ENCODE data around the gene UBE2D2. TPM values are rescaled to one million over a fixed set of nuclear protein-coding genes. Genes with fewer than 3 reads are reported as not detected.
"Not testable (repeated sequence)": the region's sequence is repeated elsewhere in the genome, so short reads cannot be mapped to it uniquely, and the experiment has no call there.

The UBE2D2 gene
- total RNA-seq, 1 donor from 2014 or later: 129 TPM

DNA sequence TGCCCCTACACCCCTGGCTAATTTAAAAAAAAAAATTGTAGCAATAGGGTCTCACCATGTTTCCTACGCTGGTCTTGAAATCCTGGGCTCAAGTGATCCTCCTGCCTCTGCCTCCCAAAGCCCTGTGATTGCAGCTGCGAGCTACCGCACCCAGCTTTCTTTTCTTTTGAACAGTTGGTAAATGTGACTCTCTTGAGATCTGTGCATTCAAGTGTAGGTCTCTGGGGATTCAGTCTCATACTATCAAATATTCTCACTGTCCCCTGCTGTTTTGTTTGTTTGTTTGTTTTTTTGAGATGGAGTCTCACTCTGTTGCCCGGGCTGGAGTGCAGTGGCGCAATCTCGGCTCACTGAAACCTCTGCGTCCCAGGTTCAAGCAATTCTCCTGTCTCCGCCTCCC is 44.7 kb downstream of the UBE2D2 start:
- no peak overlapping the region for H3K27ac Mint-ChIP-seq (ENCODE audit: unreplicated experiment)
- H3K4me1 Mint-ChIP-seq (ENCODE audit: low read depth): peaks cover 8% of the 10 kb centered on the region
- TF ChIP-seq, protein P1, sequence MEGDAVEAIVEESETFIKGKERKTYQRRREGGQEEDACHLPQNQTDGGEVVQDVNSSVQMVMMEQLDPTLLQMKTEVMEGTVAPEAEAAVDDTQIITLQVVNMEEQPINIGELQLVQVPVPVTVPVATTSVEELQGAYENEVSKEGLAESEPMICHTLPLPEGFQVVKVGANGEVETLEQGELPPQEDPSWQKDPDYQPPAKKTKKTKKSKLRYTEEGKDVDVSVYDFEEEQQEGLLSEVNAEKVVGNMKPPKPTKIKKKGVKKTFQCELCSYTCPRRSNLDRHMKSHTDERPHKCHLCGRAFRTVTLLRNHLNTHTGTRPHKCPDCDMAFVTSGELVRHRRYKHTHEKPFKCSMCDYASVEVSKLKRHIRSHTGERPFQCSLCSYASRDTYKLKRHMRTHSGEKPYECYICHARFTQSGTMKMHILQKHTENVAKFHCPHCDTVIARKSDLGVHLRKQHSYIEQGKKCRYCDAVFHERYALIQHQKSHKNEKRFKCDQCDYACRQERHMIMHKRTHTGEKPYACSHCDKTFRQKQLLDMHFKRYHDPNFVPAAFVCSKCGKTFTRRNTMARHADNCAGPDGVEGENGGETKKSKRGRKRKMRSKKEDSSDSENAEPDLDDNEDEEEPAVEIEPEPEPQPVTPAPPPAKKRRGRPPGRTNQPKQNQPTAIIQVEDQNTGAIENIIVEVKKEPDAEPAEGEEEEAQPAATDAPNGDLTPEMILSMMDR (IDR thresholded peaks at IDR 0.05): no peak
- H3K4me3 Mint-ChIP-seq (ENCODE audit: unreplicated experiment): no peak overlapping the region
- no peaks in the 10 kb centered on the region for H3K9me3 Mint-ChIP-seq (ENCODE audit: low read depth)
- DNase-seq (ENCODE audit: low spot score): no peak
- no peaks in the 10 kb centered on the region for H3K27me3 Mint-ChIP-seq (ENCODE audit: low read depth)
- peaks cover 9% of the 10 kb centered on the region for H3K36me3 Mint-ChIP-seq (ENCODE audit: low read depth)

DNA sequence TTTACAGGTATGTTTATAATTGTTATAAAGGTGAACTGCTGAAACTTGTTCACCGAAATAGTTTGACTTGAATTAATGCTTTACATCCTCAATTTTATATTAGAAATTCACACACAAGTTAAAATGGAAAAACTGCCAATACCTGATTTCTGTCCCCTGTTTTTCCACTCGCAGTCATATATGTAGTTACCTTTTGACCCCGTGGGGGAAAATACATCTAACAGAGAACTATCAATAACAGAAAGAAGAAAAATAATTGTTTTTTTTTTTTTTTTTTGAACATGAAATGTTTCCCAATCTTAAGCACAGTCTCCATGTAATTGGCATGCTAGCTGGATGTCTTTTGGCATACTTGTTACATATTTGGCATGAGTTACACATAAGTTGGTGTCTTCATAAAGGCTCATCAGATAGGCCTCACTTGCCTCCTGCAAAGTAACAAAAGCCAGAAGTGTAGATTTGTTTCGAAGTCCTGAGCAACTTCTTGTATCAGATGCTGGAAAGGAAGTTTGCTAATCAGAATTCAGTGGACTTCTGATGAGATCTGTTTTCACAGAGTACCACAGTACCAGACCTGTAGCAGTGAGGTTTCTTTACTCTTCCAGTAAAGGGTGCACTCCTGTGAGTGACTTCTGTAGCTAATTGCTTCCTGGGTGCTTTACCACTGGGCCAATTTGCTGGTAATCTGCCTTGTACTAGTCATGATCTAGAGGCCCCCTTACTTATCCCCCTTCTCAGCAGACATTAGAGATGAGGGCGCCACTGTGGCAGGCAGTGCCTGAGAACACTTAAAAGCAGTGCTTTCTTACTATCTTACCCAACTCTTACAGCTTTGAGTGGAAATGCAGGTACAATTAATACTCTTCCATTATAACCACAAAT is 50.8 kb downstream of the UBE2D2 start:
- DNase-seq (ENCODE audit: low spot score): no peak
- peaks cover 5% of the 10 kb centered on the region for H3K4me1 Mint-ChIP-seq (ENCODE audit: low read depth)
- H3K27me3 Mint-ChIP-seq (ENCODE audit: low read depth): no peaks in the 10 kb centered on the region
- H3K9me3 Mint-ChIP-seq (ENCODE audit: low read depth): no peaks in the 10 kb centered on the region
- TF ChIP-seq, protein P1 (IDR thresholded peaks at IDR 0.05): no peak
- no peak overlapping the region for H3K4me3 Mint-ChIP-seq (ENCODE audit: unreplicated experiment)
- H3K36me3 Mint-ChIP-seq (ENCODE audit: low read depth): peaks cover 6% of the 10 kb centered on the region
- no peak overlapping the region for H3K27ac Mint-ChIP-seq (ENCODE audit: unreplicated experiment)

- Mint-ChIP-seq H3K36me3 (ENCODE audit: low read depth) (peaks cover 27% of the 10 kb centered on the region), H3K4me1 (ENCODE audit: low read depth) (no peaks in the 10 kb centered on the region)
- no peak for DNase-seq (ENCODE audit: low spot score)
Observed at GRCh38 chr5:139619861-139620260, 58.7 kb downstream of the UBE2D2 start.

GRCh38 chr5:139625398-139625797 is 64.3 kb downstream of the UBE2D2 start:
- not testable (repeated sequence) for H3K27me3 Mint-ChIP-seq (ENCODE audit: low read depth); H3K9me3 Mint-ChIP-seq (ENCODE audit: low read depth); H3K27ac Mint-ChIP-seq (ENCODE audit: unreplicated experiment); H3K4me1 Mint-ChIP-seq (ENCODE audit: low read depth); H3K4me3 Mint-ChIP-seq (ENCODE audit: unreplicated experiment); DNase-seq (ENCODE audit: low spot score)
- H3K36me3 Mint-ChIP-seq (ENCODE audit: low read depth): peaks cover 34% of the 10 kb centered on the region

More at GRCh38 chr5:139619861-139620260, 58.7 kb downstream of the UBE2D2 start:
- H3K27me3 Mint-ChIP-seq (ENCODE audit: low read depth): no peaks in the 10 kb centered on the region
- H3K4me3 Mint-ChIP-seq (ENCODE audit: unreplicated experiment): no peak overlapping the region
- no peaks in the 10 kb centered on the region for H3K9me3 Mint-ChIP-seq (ENCODE audit: low read depth)
- no peak overlapping the region for H3K27ac Mint-ChIP-seq (ENCODE audit: unreplicated experiment)
- TF ChIP-seq, protein P1 (IDR thresholded peaks at IDR 0.05): no peak

DNA sequence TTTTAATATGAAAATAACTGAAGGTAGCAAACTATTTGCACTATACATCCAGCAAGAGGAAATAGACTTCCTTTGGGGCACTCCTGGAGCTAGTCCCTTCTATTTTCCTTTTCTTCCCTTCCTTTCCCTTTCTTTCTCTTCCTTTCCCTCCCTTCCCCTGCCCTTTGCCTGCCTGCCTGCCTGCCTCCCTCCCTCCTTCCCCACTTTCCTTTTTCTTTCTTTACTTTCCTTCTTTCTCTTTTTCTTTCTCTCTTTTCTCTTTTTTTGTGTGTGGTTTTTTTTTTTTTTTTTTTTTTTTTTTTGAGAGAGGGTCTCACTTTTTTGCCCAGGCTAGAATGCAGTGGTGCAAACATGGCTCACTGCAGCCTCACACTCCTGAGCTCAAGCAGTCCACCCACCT is 69.7 kb downstream of the UBE2D2 start:
- no peak for DNase-seq (ENCODE audit: low spot score)
- H3K36me3 Mint-ChIP-seq (ENCODE audit: low read depth): peaks cover 17% of the 10 kb centered on the region
- H3K27ac Mint-ChIP-seq (ENCODE audit: unreplicated experiment): no peak overlapping the region
- no peaks in the 10 kb centered on the region for H3K9me3 Mint-ChIP-seq (ENCODE audit: low read depth)
- H3K27me3 Mint-ChIP-seq (ENCODE audit: low read depth): no peaks in the 10 kb centered on the region
- TF ChIP-seq, protein P1 (IDR thresholded peaks at IDR 0.05): no peak
- H3K4me1 Mint-ChIP-seq (ENCODE audit: low read depth): peaks cover 20% of the 10 kb centered on the region
- H3K4me3 Mint-ChIP-seq (ENCODE audit: unreplicated experiment): no peak overlapping the region
